Measurements from ENCODE around the gene HHEX.

Gene HHEX

DNA sequence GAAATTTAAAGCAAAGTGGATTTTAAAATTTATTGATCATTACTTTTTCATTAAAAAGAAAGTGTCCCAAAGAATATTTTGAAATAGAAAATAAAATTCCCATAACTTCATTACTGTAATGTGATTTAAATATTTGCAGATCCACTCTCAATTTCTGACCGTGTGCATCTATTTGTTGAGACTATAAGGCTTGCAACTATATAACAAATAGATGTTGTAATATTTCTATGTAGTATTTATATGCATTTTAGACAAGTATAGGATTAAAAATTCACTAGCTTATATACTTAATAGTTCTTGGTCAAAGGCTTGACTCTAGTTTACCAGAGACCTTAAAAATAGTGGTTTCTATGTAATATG lies 3.8 kb downstream of the HHEX start:
- DNase-seq: no peak

DNA sequence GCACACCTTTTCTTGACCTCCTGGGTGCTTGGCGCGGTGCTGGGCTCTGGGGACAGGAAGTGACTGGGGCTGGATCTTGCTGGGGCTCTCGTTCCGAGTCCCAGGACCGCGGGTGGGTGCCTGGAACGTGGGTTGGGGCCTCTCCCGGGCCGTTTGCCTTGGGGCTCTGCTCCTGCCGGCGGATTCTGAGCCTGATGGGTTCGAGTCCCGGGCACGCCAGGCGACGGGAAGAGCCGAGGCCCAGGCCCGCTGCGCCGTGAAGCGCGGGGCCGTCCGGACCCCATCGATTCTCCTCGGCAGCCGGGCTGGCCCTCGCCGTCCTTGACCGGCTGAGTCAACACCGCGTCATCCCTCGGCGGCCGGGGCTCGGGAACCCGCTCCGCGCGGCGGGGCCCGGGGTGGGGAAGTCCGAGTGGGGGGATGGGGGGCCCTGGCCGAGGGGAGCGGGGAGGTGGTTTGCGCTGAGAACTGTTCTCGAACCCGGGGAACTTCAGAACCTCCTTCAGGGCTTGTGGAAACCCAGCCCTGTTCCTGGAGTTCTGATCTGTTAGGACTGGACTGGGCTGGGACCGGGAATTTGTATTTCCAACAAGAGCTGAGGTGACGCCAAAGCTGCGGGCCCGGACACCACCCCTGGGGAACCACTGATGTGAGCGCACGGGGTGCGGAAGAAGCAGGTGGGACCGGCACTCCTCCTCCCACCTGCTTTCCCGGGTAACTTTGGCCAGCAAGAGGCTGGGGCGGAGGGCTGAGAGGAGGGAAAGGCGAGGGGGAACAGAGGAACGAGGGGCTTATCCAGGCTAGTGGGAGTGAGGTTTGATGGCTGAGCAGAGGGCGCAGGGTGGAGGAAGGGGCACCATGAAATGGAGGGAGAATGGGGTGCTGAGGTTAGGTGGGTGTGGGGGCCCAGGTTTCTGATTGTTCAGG lies 6.2 kb downstream of the HHEX start:
- no peak for DNase-seq

DNA sequence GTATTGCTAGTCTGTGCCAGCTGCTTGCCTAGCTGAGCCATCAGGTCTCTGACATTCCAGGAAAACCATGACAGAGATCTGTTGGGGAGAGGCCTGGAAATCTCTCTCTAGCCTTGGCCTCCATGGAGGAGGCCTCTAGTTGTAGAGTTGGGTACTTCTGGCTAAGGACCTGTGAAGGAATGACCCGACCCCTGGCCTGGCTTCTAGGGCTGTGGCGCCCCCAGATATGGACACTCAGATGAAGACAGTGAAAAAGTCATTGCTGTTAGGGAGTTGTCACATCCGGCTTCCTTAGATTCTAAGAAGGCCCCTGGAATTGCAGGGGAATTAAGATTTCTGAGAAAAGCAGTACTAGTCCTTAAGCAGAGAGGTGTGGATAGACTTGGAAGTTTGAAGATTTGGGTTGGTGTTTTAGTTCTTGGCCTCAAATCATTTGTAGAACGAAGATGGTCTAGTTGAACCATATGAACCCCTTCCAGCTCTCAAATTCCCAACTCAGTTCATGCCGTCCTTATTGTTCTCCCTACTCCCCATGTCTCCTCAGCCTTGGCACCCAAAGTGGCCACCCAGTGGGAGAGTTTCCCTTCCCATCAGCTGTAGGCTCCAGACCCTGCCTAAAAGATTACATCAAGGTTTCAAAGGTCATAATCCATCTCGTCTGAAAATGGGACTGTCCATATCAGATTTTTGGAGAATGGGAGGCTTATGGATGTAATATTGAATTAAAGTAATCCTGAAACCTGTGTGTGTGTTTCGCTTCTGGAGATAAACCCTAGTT lies 7.0 kb downstream of the HHEX start:
- no peak for DNase-seq

DNA sequence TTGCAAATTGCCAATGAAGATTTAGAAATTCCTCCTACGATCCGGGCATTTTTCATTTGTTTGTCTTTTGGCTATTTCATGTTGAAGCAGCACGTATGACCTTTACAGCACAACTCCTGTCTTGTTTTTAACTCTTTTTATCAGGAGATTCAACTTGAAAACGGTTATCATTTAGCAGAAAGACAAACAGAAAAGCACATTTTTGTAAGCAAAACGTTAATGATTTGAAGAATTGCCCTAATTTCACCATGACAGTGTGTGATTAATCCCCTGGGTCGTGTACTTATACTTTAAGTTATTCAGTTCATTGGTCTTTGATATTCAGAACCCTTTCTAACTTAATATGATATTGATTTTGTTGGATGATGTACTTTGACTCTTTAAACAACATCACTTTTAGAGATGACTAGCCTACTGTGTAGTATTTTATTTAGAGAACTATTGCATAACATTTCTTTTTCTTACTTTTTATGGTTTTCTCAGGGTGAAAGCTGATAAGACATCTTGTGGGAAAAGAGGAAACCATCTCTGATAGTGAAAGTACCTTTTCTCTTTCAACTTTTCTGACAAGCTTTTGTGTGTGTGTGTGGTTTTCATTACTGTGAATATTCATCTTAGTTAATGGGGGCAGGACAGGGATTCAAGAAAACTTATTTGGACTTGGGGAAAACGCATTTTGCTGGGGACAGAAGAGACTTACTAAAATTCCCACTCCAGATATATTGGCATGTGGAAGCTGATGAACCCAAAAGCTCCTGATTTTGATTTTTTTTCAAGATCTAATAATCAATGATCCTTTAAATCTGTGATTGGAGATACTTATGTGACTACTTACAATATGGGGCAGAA lies 8.1 kb downstream of the HHEX start:
- DNase-seq: no peak

DNA sequence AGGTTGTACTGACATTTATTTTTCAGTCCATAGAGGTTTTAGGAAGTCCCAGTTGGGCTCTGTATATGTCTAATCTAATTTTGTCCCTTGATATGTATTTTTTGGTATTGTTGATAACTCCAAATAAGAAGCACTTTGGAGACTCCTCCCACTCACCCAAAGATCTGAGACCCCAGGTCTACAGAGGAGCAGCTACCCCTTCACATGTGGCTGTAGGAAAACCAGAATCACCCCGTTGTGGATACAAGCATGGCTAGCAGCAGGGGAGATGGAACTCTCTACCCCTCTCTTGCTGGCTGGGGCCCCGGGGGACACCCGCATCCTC lies 9.4 kb downstream of the HHEX start:
- DNase-seq: no peak

DNA sequence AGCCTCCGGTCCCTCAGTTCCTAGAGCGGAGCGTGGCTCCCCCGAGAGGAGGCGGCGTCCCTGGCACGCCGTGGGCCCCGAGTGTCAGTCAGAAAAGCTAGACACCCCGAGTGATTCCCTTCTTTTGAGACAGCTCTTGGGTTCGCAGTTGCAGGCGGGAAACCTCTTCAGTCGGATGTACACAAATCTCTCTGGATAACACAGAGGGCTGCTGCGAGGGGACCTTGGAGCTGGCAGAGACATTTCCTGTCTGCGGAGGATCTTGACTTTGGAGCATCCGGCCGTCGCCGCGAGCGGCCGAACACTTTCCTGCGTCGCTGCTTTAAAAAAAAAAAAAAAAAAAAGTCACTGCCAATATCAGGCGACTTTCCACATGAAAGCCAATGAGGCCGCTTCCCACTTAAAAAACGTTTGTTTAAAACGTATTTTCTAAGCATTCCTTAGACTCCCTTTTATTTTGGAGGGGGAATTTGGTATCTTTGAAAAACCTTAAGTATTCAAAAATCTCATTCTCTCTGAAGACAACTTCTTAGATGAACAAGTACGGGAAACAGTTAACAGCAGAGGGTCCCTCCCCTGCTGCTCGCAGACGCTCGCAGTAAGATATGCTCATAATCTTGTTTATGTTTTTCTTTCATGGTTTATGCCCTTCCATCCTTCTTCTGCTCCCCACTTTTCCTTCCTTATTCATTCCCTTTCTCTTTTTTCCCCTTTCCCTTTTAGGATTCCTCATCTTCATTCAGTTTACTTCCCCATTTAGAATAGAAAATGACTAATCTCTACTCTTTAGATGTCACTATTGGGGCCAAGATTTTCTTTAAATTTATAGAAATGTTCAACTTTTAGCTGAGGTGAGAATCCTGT lies 10.0 kb downstream of the HHEX start:
- no peak for DNase-seq

DNA sequence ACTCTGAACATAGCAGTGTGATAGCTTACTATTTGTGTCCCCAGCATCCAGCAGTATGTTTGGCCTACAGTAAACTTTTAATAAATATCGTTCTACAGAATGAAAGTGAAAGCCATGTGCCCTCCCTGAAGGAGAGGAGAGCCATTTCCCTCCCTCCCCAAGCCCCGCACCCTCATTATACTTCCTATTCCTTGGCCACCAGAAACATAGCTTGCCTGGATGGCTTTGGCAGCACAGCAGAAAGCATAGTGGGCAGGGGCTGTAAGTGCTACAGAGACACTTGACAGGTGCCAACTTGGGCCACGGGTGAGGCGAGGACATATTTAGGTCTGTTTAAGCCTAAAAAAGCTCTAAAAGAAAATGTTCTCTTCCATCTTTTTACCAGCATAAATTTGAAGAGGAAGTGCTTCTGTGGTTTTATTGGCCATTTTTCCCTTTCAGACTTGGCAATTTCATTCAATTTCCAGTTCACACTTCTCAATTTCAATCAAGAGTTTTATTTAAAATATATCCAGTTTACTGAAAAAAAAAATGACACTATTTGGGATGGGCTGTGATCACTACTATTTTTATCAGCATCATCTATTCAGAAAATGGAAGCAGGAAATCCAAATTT lies 12.7 kb downstream of the HHEX start:
- no peak for DNase-seq

DNA sequence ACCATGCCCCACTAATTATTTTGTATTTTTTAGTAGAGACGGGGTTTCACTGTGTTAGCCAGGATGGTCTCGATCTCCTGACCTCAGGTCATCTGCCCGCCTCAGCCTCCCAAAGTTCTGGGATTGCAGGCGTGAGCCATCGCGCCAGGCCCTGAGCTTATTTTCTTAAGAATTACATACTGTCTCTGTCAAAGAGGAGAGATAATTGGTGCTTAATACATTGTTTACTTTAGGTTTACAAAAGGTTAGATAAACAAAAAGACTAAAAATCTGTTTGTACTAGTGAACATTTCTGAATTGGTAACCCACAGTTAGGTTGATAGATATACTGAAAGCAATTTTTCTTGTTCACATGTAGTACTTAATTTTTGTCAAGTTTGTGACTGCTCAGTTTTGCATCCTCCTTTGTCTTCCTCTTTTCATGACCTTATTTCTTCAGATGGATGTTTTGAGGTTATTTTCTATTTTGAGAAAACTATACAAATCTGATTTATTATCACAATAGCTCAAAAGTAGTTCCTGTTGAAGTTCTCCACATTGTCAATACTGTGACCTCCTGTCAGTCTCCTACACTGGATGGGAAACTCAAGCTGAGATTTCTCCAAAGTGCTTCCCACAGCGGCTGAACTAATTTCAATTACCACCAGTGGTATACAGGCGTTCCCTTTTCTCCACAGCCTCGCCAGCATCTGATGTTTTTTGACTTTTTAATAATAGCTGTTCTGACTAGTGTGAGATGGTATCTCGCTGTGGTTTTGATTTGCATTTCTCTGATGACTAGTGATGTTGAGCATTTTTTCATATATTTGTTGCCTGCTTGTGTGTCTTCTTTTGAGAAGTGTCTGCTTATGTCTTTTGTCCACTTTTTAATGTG lies 22.5 kb downstream of the HHEX start:
- no peak for DNase-seq

DNA sequence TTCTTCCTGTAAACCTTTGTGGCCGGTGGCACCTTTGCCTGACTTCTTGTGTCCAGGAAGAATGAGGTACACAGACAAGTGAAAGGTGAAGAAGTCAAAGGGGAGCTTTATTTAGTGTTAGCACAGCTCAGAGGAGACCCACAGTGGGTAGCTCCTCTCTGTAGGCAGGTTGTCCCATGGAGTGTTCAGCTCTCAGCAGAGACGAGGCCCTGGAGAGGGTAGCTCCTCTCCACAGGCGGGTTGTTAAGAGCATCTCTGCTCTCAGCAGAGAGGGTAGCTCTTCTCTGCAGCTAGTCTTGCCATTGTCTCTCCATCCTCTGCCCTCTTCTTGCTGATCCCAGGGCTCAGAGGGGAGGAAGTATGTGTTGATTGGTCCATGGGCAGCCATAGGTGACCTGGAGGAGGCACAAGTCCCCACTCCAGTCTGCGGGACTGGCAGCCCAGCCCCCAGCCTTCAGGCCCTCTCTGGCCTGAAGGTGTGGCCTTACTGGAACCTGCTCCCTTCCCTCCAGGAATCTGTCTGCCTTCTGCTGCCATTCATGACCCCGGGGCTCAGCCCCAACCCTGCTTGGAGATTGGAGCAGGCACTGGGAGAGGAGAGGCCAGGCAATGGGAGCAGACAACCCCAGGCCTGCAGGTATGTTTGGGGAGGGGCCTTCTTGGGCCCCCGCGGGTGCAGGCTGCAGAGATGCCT lies 24.5 kb downstream of the HHEX start:
- DNase-seq: no peak

DNA sequence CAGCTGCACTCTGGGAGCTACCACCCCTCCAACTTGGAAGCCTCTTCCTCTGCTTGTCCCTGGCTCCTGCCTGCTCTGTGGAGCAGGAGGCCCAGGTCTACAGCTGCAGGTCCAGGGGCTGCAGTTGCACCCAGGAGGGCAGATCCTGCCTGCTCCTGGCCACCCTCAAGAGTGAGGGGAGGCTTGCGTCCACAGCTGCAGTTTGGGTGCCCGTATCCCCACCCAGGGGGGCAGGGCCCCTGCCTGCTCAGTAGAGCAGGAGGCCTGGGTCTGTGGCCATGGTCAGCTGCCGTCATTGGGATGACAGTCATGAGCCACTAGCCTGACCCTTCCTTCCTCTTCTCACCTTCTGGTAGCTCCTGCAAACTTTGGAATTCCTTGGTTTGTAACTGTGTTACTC lies 25.1 kb downstream of the HHEX start:
- DNase-seq: no peak

DNA sequence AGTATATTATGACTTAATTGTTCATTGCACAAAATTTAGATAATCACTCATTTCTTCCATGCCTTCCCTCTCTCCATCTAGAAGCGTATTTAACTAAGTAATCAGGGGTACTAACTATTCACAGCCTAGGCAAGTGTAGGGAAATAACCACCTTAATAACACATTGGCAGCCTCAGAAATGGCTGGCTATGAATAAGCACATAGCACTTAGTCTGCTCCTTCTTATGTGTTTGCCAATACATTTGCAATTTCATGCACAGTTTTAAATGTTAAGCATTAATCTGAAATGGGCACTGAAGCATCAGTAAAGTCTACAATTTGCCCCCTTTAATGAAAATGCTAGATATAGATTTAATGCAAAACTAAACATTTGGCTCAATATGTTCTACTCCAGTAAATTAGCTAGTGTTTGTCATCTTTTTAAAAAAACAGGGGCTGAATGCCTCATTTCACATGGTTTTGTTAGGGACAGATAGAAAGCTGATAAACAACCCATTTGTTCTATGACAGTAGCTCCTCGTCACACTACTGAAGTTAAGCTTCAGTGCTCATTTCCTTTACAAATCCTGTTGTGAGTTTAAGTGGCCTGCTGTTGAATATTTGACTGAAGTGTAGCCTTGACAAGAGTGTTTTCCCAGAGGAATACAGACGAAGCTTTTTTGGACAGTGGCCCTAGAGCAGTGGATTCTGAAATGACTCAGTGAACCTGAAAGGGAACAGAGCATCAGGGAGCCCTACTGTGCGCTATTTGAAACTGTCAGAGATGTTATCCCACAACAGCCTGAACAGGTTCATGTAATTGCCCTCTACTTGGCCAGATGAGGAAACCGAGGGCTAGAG lies 30.5 kb downstream of the HHEX start:
- no peak for DNase-seq

DNA sequence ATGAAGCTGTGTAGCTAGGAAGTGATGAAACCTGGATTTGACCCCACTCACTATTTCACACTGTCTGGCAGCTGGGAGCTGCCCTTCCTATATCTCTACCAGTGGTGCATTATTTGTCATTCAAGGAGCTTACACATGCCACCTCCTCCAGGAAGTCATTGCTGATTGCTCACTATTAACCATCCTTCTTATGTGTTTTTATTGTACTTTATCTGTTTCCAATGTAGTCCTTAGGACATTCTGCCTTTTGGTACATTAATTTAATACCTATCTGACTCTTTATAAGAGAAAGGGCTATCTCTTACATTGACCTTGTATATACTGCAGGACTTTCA lies 31.0 kb downstream of the HHEX start:
- no peak for DNase-seq

DNA sequence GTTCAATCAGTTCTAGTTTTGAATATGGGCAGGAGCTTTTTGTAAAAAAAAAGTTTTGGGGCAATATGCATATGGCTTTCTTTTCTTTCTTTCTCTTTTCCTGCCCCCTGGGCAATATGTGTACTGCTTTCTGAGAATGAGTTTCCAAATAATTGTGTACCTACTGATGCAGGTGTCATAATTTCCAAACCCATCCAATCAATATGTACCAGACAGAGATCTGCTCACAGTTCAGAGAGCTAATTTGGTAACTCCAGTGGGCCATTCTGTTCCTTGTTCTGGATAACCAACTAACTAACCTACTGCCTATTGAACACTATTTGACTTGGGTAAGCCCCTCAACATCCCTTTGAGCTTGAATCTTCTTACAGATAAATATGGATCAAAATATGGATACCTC lies 32.6 kb downstream of the HHEX start:
- DNase-seq: no peak

DNA sequence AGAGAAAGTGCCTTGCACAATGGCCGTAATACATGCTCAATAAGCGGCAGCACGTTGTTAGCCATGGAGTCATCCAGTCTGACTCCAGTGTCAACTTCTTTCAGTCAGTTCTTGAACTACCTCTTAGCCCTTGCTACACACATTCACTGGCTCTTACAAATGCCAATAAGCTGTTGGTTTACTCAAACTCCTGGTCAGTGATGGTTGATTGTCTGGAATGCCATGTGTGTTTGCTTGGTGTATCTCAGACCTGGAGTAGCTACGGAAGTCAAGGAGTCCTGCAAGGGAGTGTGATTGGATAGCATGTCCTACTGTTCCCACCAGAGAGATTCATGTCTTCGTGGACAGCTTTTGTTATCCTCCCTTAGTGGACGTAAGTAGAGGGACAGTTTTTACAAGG lies 37.4 kb downstream of the HHEX start:
- DNase-seq: no peak

DNA sequence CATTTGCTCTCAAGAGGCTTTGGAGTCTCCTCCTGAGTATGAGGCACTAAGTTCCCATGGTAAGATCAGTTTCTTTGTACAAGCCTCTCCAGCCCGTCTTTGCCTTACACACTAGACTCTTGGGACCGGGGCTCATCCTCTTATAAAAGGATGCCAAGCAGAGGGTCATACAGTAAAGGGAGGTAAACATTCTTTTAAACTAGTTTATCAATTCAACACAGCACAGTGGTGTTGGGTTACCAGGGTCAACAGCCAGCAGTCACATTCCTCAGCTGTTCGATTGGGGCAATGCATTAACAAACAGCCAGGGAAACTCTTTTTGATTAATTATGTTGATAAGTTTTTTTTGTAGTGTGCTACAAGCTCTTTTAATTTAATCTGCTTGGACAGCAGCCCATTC lies 37.8 kb downstream of the HHEX start:
- no peak for DNase-seq

DNA sequence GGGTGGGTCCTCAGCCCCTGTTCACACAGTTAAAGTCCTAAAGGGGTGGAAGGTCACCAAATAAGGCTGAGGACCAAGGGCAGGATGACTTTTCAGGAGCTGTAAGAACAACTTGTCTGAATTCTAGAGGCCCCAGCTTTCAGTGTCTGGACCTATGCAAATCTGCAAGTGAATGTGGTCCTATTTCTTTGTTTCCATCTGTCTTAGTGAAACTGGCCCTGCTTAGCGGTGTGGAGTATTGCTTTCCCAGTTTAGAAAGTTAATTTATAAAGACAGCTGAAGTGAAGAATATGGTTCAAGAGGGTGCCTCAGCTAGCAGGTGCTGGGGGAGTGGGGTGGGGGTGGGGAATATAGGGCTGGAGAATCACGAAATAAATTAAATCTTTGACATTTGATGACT lies 40.1 kb downstream of the HHEX start:
- DNase-seq: no peak

DNA sequence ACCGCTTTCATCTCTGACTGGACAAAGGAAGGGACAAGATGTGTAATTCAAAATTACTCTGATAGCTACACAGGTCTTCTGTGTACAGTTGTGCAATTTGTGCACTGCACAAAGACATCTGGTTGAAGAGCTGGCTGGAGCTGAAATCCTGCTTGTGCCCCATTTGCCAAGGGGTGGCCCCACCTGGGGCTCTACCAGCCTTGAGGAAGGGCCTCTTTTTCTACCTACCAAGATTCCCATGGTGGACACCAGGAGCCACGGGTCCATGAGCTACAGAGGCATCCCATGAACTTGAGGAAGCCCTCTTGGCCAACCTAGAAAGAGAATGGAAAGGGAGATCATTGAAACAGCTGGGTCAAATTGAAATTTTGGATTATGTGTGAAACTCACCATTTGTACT lies 43.2 kb downstream of the HHEX start:
- no peak for DNase-seq

DNA sequence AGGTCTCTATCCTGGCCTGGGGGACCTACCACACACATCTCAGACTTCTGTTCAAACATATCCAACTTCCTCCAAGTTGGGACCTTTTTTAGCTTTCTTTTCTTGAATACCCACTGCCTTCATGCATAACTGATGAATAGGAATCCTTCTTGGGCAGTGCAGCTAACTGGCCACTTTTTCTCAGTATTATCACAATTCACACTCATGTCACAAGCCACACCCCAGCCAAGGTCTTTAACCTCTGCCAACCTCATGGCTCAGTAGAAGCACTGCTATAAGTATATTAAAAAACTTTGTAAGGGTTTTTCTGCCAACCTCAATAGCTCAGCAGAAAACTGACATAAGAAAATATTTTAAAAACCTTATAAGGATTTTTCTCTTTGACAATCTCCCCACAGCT lies 44.5 kb downstream of the HHEX start:
- no peak for DNase-seq

DNA sequence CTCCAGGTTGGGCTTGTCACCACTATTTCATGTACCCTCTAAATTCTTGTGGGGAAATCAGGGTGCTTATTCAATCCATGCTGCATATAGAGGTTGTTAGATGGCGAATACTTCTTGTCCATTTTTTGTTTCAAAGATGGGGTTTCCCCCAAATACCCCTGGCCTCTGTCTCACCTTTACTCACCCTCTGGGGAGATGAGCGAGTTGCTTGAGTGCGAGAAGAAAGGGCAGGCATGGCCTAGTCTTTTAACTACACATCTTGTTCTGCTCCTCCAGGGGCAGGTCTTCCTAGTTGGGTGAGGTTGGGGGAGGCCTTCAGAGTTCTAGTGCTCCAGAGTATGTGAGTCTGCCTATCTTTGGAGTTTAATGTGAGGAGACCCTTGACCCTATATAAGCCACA lies 46.2 kb downstream of the HHEX start:
- DNase-seq: no peak

DNA sequence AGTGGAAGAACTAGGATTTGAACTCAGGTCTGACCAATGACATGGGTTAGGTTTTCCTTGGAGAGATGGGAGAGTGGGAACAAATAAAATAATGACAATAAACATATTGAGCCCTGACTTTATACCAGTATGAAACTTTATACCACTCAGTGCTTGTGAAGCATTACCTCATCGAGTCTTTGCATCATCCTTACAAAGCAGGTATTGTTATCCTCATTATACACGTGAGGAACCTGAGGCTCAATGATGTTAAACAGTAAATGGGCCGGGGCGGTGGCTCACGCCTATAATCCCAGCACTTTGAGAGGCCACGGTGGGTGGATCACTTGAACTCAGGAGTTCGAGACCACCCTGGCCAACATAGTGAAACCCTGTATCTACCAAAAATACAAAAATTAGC lies 47.7 kb downstream of the HHEX start:
- no peak for DNase-seq

Measured in right forelimb (tissue), 1 donor.